ENCODE data around the gene RBMS3.

RBMS3 gene

DNA sequence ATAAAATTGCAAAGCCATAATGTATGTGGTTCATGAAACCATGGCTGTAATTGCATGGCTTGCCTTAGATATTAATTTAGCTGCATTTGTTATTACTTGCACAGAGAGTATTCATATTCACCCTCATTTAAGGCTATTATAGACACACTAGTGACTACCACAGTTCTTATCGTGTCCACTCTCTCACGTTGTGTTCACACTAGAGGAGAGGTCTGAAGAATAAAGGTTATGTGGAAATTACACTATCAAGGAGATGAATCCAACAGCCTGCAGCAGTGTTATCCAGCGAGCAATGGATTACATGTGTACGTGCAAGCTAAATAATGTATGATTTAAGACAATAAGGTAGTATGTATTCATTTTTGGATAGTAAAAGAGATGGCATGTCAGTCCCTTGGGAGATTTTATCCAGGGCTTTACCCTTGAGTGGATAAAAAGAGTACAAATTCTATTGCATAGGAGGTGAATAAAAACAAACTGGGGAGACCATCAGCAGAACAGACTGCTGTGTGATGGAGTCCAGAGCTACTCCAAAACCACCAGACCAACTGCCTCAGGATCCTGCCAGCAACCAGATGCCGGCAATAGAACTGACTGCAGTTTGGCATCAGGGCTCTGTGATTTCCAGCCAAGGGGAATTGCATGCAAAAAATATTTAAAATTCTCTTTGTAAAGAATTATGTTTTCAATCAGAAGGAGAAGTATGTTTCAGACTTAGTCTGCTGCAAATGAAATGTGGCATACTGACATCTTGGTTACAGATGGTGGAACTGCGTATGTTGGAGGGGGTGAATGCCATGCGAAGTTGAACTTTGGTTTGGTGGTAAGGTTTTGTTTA is 146.6 kb downstream of the RBMS3 start:
- TF ChIP-seq, protein P1, sequence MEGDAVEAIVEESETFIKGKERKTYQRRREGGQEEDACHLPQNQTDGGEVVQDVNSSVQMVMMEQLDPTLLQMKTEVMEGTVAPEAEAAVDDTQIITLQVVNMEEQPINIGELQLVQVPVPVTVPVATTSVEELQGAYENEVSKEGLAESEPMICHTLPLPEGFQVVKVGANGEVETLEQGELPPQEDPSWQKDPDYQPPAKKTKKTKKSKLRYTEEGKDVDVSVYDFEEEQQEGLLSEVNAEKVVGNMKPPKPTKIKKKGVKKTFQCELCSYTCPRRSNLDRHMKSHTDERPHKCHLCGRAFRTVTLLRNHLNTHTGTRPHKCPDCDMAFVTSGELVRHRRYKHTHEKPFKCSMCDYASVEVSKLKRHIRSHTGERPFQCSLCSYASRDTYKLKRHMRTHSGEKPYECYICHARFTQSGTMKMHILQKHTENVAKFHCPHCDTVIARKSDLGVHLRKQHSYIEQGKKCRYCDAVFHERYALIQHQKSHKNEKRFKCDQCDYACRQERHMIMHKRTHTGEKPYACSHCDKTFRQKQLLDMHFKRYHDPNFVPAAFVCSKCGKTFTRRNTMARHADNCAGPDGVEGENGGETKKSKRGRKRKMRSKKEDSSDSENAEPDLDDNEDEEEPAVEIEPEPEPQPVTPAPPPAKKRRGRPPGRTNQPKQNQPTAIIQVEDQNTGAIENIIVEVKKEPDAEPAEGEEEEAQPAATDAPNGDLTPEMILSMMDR (IDR thresholded peaks at IDR 0.05; ENCODE audit: borderline replicate concordance, insufficient read depth, low read depth, low read length): no peak
- H3K4me3 ChIP-seq (ENCODE audit: low read depth, low read length): no peak overlapping the region

DNA sequence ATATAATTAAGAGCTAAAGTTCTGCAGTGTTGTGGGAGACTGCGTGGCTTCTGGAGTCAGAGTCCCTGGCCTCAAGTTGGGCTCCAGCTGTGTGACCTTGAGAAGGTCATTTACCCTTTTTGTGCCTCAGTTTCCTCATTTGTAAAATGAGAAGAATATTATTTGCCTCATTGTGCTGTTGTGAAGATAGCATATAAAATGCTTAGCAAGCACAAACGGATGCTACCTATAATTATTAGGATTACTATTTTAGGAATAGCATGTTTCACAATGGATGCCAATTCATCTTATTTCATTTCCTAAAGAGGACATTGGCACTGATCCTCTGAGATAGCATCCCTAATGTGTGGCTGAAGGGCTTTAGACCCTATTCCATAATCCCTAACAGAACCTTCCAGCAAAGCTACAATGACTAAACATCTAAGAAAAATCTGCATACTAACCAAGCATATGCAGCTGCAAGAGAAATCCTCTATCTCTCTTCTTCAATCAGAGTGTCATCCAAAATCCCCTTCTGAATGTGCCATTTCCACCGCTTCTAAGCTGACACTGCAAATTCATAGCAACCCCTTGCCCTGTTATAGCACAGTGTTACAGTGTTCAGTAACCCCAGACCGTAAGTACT is 148.3 kb downstream of the RBMS3 start:
- H3K4me3 ChIP-seq (ENCODE audit: low read depth, low read length): no peak overlapping the region
- TF ChIP-seq, protein P1 (IDR thresholded peaks at IDR 0.05; ENCODE audit: borderline replicate concordance, insufficient read depth, low read depth, low read length): no peak

DNA sequence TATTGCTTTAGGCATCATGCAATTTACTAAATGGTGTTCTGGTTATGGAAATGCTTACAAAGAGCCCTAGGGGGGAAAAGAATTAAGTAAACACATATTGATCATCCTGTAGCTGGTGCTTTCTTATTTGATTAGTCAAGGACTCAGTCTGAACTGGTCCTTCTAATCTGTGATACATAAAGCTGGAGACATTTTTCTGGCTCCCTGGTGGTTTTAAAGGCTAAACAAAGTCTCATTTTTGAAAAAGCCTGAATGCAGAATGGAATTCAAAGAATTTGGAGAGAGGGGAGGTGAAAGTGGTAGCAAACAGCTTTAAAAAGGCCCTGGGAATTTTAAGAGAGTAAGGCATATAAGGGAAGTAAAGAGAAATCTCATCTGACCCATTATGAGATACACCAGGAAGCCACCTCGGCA is 149.7 kb downstream of the RBMS3 start:
- TF ChIP-seq, protein P1 (IDR thresholded peaks at IDR 0.05; ENCODE audit: borderline replicate concordance, insufficient read depth, low read depth, low read length): no peak
- no peak overlapping the region for H3K4me3 ChIP-seq (ENCODE audit: low read depth, low read length)

DNA sequence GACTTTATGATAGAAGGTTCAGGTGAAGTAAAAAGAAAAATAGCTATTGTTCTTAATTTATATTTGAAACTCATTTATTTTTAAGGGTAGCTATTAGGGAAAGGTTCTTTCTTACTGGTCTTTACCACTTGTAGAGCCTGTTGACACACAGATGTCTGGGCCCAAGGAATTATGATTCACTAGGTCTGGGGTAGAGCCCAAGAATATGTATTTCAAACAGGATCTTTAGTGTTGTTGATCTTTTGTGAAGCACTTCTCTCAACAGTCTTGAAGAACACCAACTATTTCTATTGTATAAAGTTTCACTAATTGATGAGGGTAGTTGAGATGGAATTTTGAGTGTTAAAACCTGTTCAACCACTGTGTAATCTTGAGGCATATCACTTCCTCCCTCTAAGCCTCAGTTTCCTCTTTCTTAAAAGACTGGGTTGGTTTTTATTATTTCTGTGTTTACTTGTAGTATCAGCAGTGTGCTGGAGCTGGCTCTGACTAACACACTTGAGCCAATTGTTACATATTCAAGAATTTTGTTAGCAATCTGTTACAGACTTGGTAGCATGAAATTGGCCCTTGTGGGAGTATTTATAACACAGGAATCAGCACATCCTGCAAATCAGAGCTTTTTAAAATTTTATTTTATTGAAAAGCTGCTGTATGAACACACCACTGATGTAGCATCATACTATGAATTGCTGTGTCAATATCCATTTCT is 155.9 kb downstream of the RBMS3 start:
- no peak overlapping the region for H3K4me3 ChIP-seq (ENCODE audit: low read depth, low read length)
- TF ChIP-seq, protein P1 (IDR thresholded peaks at IDR 0.05; ENCODE audit: borderline replicate concordance, insufficient read depth, low read depth, low read length): no peak

DNA sequence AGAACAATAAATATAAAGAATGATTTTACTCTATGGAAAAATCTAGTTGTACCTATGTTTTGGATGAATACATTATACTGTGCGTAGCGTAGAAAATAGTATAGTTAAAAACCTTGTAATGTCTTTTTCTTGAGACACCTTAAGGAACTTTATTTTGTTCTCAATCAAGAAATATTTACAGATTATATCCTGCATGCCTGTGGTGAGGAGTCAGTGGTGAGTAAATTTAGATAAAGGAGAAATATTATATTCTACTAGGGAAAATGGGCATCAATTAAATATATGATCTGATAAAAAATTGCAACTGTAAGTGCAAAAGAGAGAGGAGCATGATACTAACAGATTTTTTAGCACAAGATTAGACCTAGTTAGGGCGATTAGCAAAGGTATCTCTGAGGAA is 157.7 kb downstream of the RBMS3 start:
- TF ChIP-seq, protein P1 (IDR thresholded peaks at IDR 0.05; ENCODE audit: borderline replicate concordance, insufficient read depth, low read depth, low read length): no peak
- no peak overlapping the region for H3K4me3 ChIP-seq (ENCODE audit: low read depth, low read length)

DNA sequence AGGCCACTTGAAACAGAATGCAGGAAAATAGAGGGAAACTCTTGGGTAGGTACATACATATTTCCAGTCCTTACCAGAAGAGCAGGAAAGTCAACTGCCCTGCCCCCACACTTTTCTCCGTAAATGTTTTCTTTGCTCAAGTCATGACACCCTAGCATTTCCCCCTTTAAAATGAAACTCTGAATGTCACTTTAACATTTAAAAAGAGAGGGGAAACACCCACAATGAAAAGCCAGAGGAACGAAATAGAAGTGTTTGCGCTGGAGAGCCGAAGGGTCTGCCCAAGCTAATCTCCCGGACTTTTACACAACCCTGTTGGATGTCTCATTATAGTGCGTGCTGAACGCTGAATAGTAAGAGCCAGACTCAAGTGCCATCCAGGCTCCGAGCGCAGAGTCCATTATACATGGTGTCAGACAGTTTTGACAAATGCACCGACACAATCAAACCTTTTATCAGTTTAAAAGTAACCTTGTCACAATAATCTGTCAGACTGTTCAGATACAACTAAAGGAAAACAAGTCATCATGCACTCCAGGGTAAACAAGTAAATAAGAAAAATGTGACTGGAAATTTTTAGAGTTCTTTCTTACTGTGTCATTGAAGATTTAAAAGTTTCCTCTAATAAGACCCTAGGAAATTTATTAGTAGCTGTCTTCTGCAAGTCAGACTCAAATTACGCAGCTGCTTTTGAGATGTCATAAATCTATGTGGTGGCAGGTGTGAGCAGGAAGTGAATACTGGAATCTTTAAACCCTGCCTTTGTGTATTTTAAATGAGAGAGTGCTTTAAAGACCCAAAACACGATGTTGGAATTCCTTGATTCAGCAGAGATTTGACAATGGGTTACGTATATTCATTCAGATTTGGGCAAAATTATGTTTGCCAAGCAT is 159.8 kb downstream of the RBMS3 start:
- no peak overlapping the region for H3K4me3 ChIP-seq (ENCODE audit: low read depth, low read length)

More for the DNA sequence above, 159.8 kb downstream of the RBMS3 start:
- TF ChIP-seq, protein P1 (IDR thresholded peaks at IDR 0.05; ENCODE audit: borderline replicate concordance, insufficient read depth, low read depth, low read length): no peak

Measured in GM12875 (cell line).